Upper lobe of left lung (tissue), 4 donors: ENCODE measurements around the gene ANKS1B.

Source experiments
- EP300 ChIP-seq, 4 donors: sonication (generic); formaldehyde crosslinking; IDR thresholded peaks; one replicate each; pipeline ENCODE4 v1.5.1; 2017; ENCODE audit warnings: antibody characterized with exemption in 4 of 4, control low read depth in 2 of 4
- POLR2A ChIP-seq, 4 donors: fragments of 450-650 bp; IDR thresholded peaks; one replicate each; pipeline ENCODE4 v1.5.1; 2016 to 2017; ENCODE audit warnings: antibody characterized with exemption in 4 of 4, mild to moderate bottlenecking in 2 of 4
- TF ChIP-seq, protein P1 (sequence below), 6 experiments: fragments of 450-650 bp in 4 of 6; fragments of 200-600 bp in 2 of 6; sonication (generic) in 2 of 6; IDR thresholded peaks; one replicate each; pipeline ENCODE4 v1.5.1; 2016 to 2019; ENCODE audit warnings: antibody characterized with exemption in 6 of 6

GRCh38 chr12:98714426-98714825, 1270.3 kb downstream of the ANKS1B start:
- TF ChIP-seq POLR2A (IDR thresholded peaks at IDR 0.05) = no peak
- TF ChIP-seq EP300 (IDR thresholded peaks at IDR 0.05) = no peak
- TF ChIP-seq, protein P1, sequence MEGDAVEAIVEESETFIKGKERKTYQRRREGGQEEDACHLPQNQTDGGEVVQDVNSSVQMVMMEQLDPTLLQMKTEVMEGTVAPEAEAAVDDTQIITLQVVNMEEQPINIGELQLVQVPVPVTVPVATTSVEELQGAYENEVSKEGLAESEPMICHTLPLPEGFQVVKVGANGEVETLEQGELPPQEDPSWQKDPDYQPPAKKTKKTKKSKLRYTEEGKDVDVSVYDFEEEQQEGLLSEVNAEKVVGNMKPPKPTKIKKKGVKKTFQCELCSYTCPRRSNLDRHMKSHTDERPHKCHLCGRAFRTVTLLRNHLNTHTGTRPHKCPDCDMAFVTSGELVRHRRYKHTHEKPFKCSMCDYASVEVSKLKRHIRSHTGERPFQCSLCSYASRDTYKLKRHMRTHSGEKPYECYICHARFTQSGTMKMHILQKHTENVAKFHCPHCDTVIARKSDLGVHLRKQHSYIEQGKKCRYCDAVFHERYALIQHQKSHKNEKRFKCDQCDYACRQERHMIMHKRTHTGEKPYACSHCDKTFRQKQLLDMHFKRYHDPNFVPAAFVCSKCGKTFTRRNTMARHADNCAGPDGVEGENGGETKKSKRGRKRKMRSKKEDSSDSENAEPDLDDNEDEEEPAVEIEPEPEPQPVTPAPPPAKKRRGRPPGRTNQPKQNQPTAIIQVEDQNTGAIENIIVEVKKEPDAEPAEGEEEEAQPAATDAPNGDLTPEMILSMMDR (IDR thresholded peaks at IDR 0.05) = no peak
